OCI-LY1 (cell line): ENCODE results near the gene FLII.

Source experiments
- H2AFZ ChIP-seq: fragments of 200-600 bp; sonication (generic), shearing (Covaris generic); 2 replicates; pipeline ENCODE4 v1.6.0; 2014; ENCODE audit warnings: antibody characterized with exemption, mild to moderate bottlenecking, low read length
- H3F3A ChIP-seq: fragments of 200-600 bp; sonication (generic), shearing (Covaris generic); 2 replicates; pipeline ENCODE4 v1.6.0; 2014; ENCODE audit warnings: mild to moderate bottlenecking, antibody characterized with exemption, low read length, moderate library complexity; ENCODE audit not compliant: insufficient read depth
- H3K27ac ChIP-seq: fragments of 200-600 bp; sonication (generic); 2 replicates; pipeline ENCODE4 v1.5.1; 2014; ENCODE audit warnings: low read length, mixed run types, mild to moderate bottlenecking, low read depth; ENCODE audit not compliant: poor library complexity, severe bottlenecking
- H3K27me3 ChIP-seq: fragments of 200-600 bp; sonication (generic); 2 replicates; pipeline ENCODE4 v1.6.0; 2014; ENCODE audit warnings: antibody characterized with exemption, mild to moderate bottlenecking, low read length, moderate library complexity; ENCODE audit not compliant: insufficient read depth
- H3K36me3 ChIP-seq: fragments of 200-600 bp; sonication (generic); 2 replicates; pipeline ENCODE4 v1.6.1; 2014; ENCODE audit warnings: mild to moderate bottlenecking, antibody characterized with exemption, low read length, moderate library complexity, mixed read lengths; ENCODE audit not compliant: insufficient read depth
- H3K4me1 ChIP-seq: fragments of 200-600 bp; sonication (generic); 2 replicates; pipeline ENCODE4 v1.5.1; 2014; ENCODE audit warnings: mild to moderate bottlenecking, low read length, moderate library complexity; ENCODE audit not compliant: insufficient read depth, severe bottlenecking
- H3K4me2 ChIP-seq: fragments of 200-600 bp; sonication (generic), shearing (Covaris generic); 2 replicates; pipeline ENCODE4 v1.6.1; 2014; ENCODE audit warnings: low read length
- H3K4me3 ChIP-seq: fragments of 200-600 bp; sonication (generic); 2 replicates; pipeline ENCODE4 v1.5.1; 2014; ENCODE audit warnings: low read length, low read depth, mild to moderate bottlenecking, mixed read lengths; ENCODE audit not compliant: poor library complexity, severe bottlenecking
- H3K79me2 ChIP-seq: fragments of 200-600 bp; shearing (Covaris generic); 2 replicates; pipeline ENCODE4 v1.6.1; 2016; ENCODE audit warnings: mixed run types, low read length, mixed read lengths; ENCODE audit not compliant: insufficient read depth
- H3K9ac ChIP-seq: fragments of 200-600 bp; sonication (generic), shearing (Covaris generic); 2 replicates; pipeline ENCODE4 v1.6.1; 2014; ENCODE audit warnings: mild to moderate bottlenecking, low read length, mixed read lengths
- H3K9me2 ChIP-seq: fragments of 200-600 bp; sonication (generic), shearing (Covaris generic); 2 replicates; pipeline ENCODE4 v1.6.1; 2014; ENCODE audit warnings: low read depth, mild to moderate bottlenecking, low read length, mixed read lengths
- H3K9me3 ChIP-seq: fragments of 200-600 bp; shearing (Covaris generic); 2 replicates; pipeline ENCODE4 v1.6.1; 2014; ENCODE audit warnings: low read length, mixed read lengths
- H4K20me1 ChIP-seq: fragments of 200-600 bp; sonication (generic), shearing (Covaris generic); 2 replicates; pipeline ENCODE4 v1.6.0; 2016; ENCODE audit warnings: mild to moderate bottlenecking, low read length; ENCODE audit not compliant: insufficient read depth
- CTCF ChIP-seq: fragments of 200-600 bp; sonication (generic), shearing (Covaris generic); IDR thresholded peaks from 2 replicates; pipeline ENCODE4 v1.5.1; 2017; ENCODE audit warnings: mild to moderate bottlenecking, antibody characterized with exemption, low read length, moderate library complexity, mixed read lengths
- EZH2 ChIP-seq: fragments of 200-600 bp; sonication (generic), shearing (Covaris generic); IDR thresholded peaks from 2 replicates; pipeline ENCODE4 v1.8.0; 2017; ENCODE audit warnings: borderline replicate concordance, mixed run types, mild to moderate bottlenecking, antibody characterized with exemption, low read length, moderate library complexity, mixed read lengths

FLII gene

GRCh38 chr17:18201108-18201507, 57.4 kb downstream of the FLII start:
- Histone ChIP-seq H3K36me3 (peaks cover 70% of the 10 kb centered on the region), H3K4me1 (no peaks in the 10 kb centered on the region), H4K20me1 (no peaks in the 10 kb centered on the region), H3K27me3 (no peaks in the 10 kb centered on the region), H3F3A (no peaks in the 10 kb centered on the region), H3K9me2 (no peaks in the 10 kb centered on the region), H3K4me2 (no peak overlapping the region), H3K9ac (no peak overlapping the region), H3K27ac (no peak overlapping the region), H3K79me2 (0 out of 2 replicates have a peak, but pooled peaks cover 3% of the 10 kb centered on the region), H2AFZ (no peak overlapping the region), H3K4me3 (no peak overlapping the region), H3K9me3 (no peaks in the 10 kb centered on the region)
- no peak for TF ChIP-seq CTCF
- TF ChIP-seq EZH2, result no peak

DNA sequence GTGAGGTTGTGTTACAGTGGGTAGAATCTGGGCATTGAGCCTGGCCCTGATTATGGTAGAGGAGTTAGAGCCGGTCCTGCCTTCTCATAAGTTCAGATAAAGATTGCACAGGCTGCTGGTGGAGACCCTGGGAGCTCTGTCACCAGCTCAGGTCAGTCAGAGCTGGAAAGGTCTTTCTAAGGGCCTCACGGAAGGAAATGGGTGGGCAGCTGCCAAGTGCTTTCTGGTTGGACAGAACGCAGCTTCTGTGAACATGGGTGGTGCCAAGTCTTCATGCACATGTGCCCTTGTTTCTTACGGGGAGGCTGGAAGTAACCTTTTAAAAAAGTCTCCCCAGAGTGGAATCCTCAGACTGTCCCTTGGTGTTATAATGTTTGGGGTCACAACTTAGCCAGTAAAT, 60.0 kb downstream of the FLII start:
- Histone ChIP-seq H3K4me1 (no peaks in the 10 kb centered on the region), H3F3A (no peaks in the 10 kb centered on the region), H3K27ac (no peak overlapping the region), H3K36me3 (peaks cover 71% of the 10 kb centered on the region), H3K79me2 (0 out of 2 replicates have a peak, but pooled peaks cover 3% of the 10 kb centered on the region), H3K9me2 (no peaks in the 10 kb centered on the region), H3K9me3 (no peaks in the 10 kb centered on the region), H3K9ac (no peak overlapping the region), H4K20me1 (no peaks in the 10 kb centered on the region), H2AFZ (no peak overlapping the region), H3K27me3 (no peaks in the 10 kb centered on the region), H3K4me2 (no peak overlapping the region), H3K4me3 (no peak overlapping the region)
- TF ChIP-seq EZH2 (no peak), CTCF (no peak)

DNA sequence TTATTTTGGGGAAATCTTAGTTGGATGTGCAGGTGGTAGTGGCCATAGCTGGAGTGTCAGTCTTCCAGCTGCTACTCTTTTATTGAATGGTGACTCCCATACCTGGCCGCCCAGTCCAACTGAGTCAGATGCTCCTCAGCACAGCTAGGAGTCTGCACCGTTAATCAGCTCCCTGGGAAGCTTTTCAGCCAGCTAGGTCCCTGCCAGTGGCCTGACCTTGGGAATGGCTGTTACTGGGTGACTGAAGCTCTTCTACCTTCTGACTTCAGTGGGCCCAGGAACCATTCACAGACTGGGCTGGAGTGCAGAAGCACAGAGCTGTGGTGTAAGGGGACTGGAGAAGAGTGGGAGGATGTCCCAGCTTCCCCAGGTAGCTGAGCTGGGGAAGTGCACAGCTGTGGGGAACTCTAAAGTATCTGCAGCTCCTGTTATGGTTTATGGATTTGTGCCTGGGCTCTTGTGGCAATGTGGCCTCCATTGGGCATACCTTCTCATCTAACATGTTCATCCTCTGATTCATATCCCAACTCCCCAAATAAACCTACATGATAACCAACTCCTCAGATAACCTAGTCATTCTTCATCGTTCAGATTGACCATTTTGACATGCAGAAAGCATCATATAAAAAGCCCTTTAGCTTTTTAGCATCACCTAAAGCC, 60.9 kb downstream of the FLII start:
- no peaks in the 10 kb centered on the region for H3K4me1 ChIP-seq
- H3K9me2 ChIP-seq, result no peaks in the 10 kb centered on the region
- no peaks in the 10 kb centered on the region for H3K27me3 ChIP-seq
- H3F3A ChIP-seq, result no peaks in the 10 kb centered on the region
- H2AFZ ChIP-seq, result no peak overlapping the region
- H3K79me2 ChIP-seq, result 0 out of 2 replicates have a peak, but pooled peaks cover 4% of the 10 kb centered on the region
- no peak overlapping the region for H3K4me3 ChIP-seq
- H3K9me3 ChIP-seq, result no peaks in the 10 kb centered on the region
- no peaks in the 10 kb centered on the region for H4K20me1 ChIP-seq
- no peak overlapping the region for H3K4me2 ChIP-seq
- TF ChIP-seq EZH2 (no peak), CTCF (no peak)
- H3K9ac ChIP-seq, result no peak overlapping the region
- H3K27ac ChIP-seq, result no peak overlapping the region
- peaks cover 69% of the 10 kb centered on the region for H3K36me3 ChIP-seq
